K562 (cell line): ENCODE data around the gene GREB1.

ENCODE experiments used
- ADNP ChIP-seq: fragments of 200-800 bp; sonication (Bioruptor generic); IDR thresholded peaks from 2 replicates; pipeline ENCODE4 v1.6.1; 2016; ENCODE audit warnings: missing genetic modification characterization, missing compliant biosample characterization
- FOS ChIP-seq: IDR thresholded peaks from 3 replicates; pipeline ENCODE4 v1.6.1; 2011; ENCODE audit not compliant: insufficient read length; ENCODE audit errors: extremely low read depth
- NR2C1 ChIP-seq, 2 experiments: fragments of 450-650 bp; IDR thresholded peaks; 2 replicates each; pipeline ENCODE4 v1.6.1; 2017; ENCODE audit warnings: mild to moderate bottlenecking in 2 of 2, antibody characterized with exemption in 1 of 2, inconsistent platforms in 1 of 2, missing compliant biosample characterization in 1 of 2, missing genetic modification characterization in 1 of 2
- PTRF ChIP-seq: fragments of 450-650 bp; IDR thresholded peaks from 2 replicates; pipeline ENCODE4 v1.6.1; 2016; ENCODE audit warnings: mild to moderate bottlenecking, missing genetic modification characterization, missing compliant biosample characterization
- RAD21 ChIP-seq, 2 experiments: fragments of 250-450 bp in 1 of 2; fragments of 450-650 bp in 1 of 2; sonication (Bioruptor Pico) in 1 of 2; formaldehyde crosslinking in 1 of 2; IDR thresholded peaks in 1 of 2; conservative IDR thresholded peaks in 1 of 2; 2 replicates each; pipeline versions ENCODE4 v1.4.0 to v1.8.0; 2020 to 2022; ENCODE audit warnings: mild to moderate bottlenecking in 2 of 2, moderate library complexity in 1 of 2
- STAG1 ChIP-seq: sonication (generic); formaldehyde crosslinking; IDR thresholded peaks from 2 replicates; pipeline ENCODE4 v1.5.0; 2020; ENCODE audit warnings: missing genetic modification reagents, borderline replicate concordance
- ZBTB26 ChIP-seq: fragments of 450-650 bp; formaldehyde crosslinking; IDR thresholded peaks from 2 replicates; pipeline ENCODE4 v1.4.0; 2022; ENCODE audit warnings: missing genetic modification characterization
- TF ChIP-seq, protein P1 (sequence below), 3 experiments: IDR thresholded peaks in 2 of 3; conservative IDR thresholded peaks in 1 of 3; 2 replicates each; pipeline ENCODE4 v1.5.1; 2011 to 2012; ENCODE audit warnings: low read length in 3 of 3, mild to moderate bottlenecking in 3 of 3, control low read depth in 2 of 3, improper control_type of control experiment in 1 of 3, inconsistent platforms in 1 of 3, low read depth in 1 of 3, mixed read lengths in 1 of 3, moderate library complexity in 1 of 3; ENCODE audit not compliant: insufficient read depth in 2 of 3

GRCh38 chr2:11535899-11536344 is 2.1 kb downstream of the GREB1 start:
- TF ChIP-seq STAG1 (CRISPR knock-in tag) (no peak), PTRF (tag) (no peak), FOS (no peak), ZBTB26 (CRISPR knock-in tag) (no peak), ADNP (no peak), NR2C1 (IDR thresholded peaks at IDR 0.05) (no peak), NR2C1 (tag; IDR thresholded peaks at IDR 0.05) (no peak), RAD21 (CRISPR knock-in tag; conservative IDR thresholded peaks at IDR 0.05 in 1 of 2, IDR thresholded peaks at IDR 0.05 in 1 of 2) (no peak)
- TF ChIP-seq, protein P1, sequence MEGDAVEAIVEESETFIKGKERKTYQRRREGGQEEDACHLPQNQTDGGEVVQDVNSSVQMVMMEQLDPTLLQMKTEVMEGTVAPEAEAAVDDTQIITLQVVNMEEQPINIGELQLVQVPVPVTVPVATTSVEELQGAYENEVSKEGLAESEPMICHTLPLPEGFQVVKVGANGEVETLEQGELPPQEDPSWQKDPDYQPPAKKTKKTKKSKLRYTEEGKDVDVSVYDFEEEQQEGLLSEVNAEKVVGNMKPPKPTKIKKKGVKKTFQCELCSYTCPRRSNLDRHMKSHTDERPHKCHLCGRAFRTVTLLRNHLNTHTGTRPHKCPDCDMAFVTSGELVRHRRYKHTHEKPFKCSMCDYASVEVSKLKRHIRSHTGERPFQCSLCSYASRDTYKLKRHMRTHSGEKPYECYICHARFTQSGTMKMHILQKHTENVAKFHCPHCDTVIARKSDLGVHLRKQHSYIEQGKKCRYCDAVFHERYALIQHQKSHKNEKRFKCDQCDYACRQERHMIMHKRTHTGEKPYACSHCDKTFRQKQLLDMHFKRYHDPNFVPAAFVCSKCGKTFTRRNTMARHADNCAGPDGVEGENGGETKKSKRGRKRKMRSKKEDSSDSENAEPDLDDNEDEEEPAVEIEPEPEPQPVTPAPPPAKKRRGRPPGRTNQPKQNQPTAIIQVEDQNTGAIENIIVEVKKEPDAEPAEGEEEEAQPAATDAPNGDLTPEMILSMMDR (IDR thresholded peaks at IDR 0.05 in 2 of 3, conservative IDR thresholded peaks at IDR 0.05 in 1 of 3; ENCODE audit: insufficient read depth in 2 of 3, low read depth in 1 of 3, low read length in 3 of 3), result no peak
